ENCODE data around the gene EIF4A3. TPM values are rescaled to one million over a fixed set of nuclear protein-coding genes. Genes with fewer than 3 reads are reported as not detected.

Gene EIF4A3
- total and polyA plus RNA-seq, 9 of the 15 experiments (the other 6 are each of a cell fraction or from before 2014, with no cell fraction given) = 62.7 to 171 (median 127) TPM

GRCh38 chr17:80185968-80186367 is 39.0 kb upstream of the EIF4A3 start:
- Histone ChIP-seq H3K4me3 (no peak overlapping the region), H3K9me1 (ENCODE audit: control insufficient read depth, insufficient read depth, low read length) (no peaks in the 10 kb centered on the region), H3K79me2 (ENCODE audit: control insufficient read depth, insufficient read depth, low read length) (no peaks in the 10 kb centered on the region), H3K9me3 (replicated peaks; ENCODE audit: control insufficient read depth, insufficient read depth, low read depth, low read length) (no peaks in the 10 kb centered on the region; the same call in 1 of the 2 replicates), H3K9ac (ENCODE audit: insufficient read depth in 1 of 2, low read depth in 2 of 2, low read length in 2 of 2) (no peak overlapping the region), H3K27me3 (ENCODE audit: control insufficient read depth in 2 of 2, insufficient read depth in 2 of 2, low read length in 2 of 2) (peaks cover 74 to 95% of the 10 kb centered on the region in 2 experiments), H3K36me3 (ENCODE audit: control insufficient read depth, insufficient read depth, low read length) (no peaks in the 10 kb centered on the region), H4K20me1 (replicated peaks; ENCODE audit: control insufficient read depth, insufficient read depth, low read length) (no peaks in the 10 kb centered on the region), H3K4me1 (replicated peaks in 1 of 2; ENCODE audit: control insufficient read depth in 2 of 2, insufficient read depth in 2 of 2, low read length in 2 of 2) (peaks cover 0 to 25% of the 10 kb centered on the region in 2 experiments; a peak in 3 of 5 replicates), H3K27ac (ENCODE audit: extremely low read depth, low read depth, low read length) (no peak overlapping the region), H3K4me2 (ENCODE audit: insufficient read depth, low read length) (no peak overlapping the region), H2AFZ (ENCODE audit: low read depth, low read length) (no peak overlapping the region)
- no peak for DNase-seq (ENCODE audit: extremely low read depth in 1 of 4, low spot score in 3 of 4)
- CTCF ChIA-PET (ENCODE audit: low intra/inter-chr PET ratio) = no interaction called here
- no TSS peak for BruUV-seq (replicated peaks)
- no peak for FAIRE-seq
- 10% methylated on average over 9 of the region's 9 CpGs for WGBS (ENCODE audit: insufficient coverage, low coverage, missing lambda C conversion rate)
- no peak for ATAC-seq
- intact Hi-C loops (cut with micrococcal nuclease) = loop anchor here (10.0 kb wide), 1 partner anchor 81 kb away; the partner anchor contains the start of gene GAA
- POLR2A ChIA-PET = no interaction called here
- TF ChIP-seq TFE3 (CRISPR knock-in tag; IDR thresholded peaks at IDR 0.05) (no peak), KDM1A (IDR thresholded peaks at IDR 0.05) (no peak)
- in situ Hi-C loops (cut with MboI) = no loop called here

GRCh38 chr17:80184423-80184714 is 37.4 kb upstream of the EIF4A3 start:
- peaks cover 75 to 94% of the 10 kb centered on the region in 2 experiments for H3K27me3 ChIP-seq (ENCODE audit: control insufficient read depth in 2 of 2, insufficient read depth in 2 of 2, low read length in 2 of 2)
- no peaks in the 10 kb centered on the region; the same call in 1 of the 2 replicates for H3K9me3 ChIP-seq (replicated peaks; ENCODE audit: control insufficient read depth, insufficient read depth, low read depth, low read length)
- ChIA-PET POLR2A (interaction anchor here (0.5 to 1.1 kb wide), 5 partner anchors 11 to 134 kb away, joined by 3 to 6 read pairs (median 3); no protein-coding TSS in a partner anchor), CTCF (ENCODE audit: low intra/inter-chr PET ratio) (no interaction called here)
- H3K9me1 ChIP-seq (ENCODE audit: control insufficient read depth, insufficient read depth, low read length) = no peaks in the 10 kb centered on the region
- 6% methylated on average over 9 of the region's 10 CpGs for WGBS (ENCODE audit: insufficient coverage, low coverage, missing lambda C conversion rate)
- peaks cover 0 to 24% of the 10 kb centered on the region in 2 experiments; a peak in 3 of 5 replicates for H3K4me1 ChIP-seq (replicated peaks in 1 of 2; ENCODE audit: control insufficient read depth in 2 of 2, insufficient read depth in 2 of 2, low read length in 2 of 2)
- in situ Hi-C loops (cut with MboI) (no loop called here), intact Hi-C loops (cut with micrococcal nuclease) (loop anchor here (10.0 kb wide), 1 partner anchor 80 kb away; the partner anchor contains the start of gene GAA)
- H3K79me2 ChIP-seq (ENCODE audit: control insufficient read depth, insufficient read depth, low read length) = no peaks in the 10 kb centered on the region
- no TSS peak for BruUV-seq (replicated peaks)
- no peak overlapping the region for H3K4me2 ChIP-seq (ENCODE audit: insufficient read depth, low read length)
- no peak overlapping the region for H2AFZ ChIP-seq (ENCODE audit: low read depth, low read length)
- H3K9ac ChIP-seq (ENCODE audit: insufficient read depth in 1 of 2, low read depth in 2 of 2, low read length in 2 of 2) = no peak overlapping the region
- DNase-seq (ENCODE audit: extremely low read depth in 1 of 4, low spot score in 3 of 4) (no peak), ATAC-seq (no peak), FAIRE-seq (no peak)
- H4K20me1 ChIP-seq (replicated peaks; ENCODE audit: control insufficient read depth, insufficient read depth, low read length) = no peaks in the 10 kb centered on the region; the same call in 1 of the 2 replicates
- H3K36me3 ChIP-seq (ENCODE audit: control insufficient read depth, insufficient read depth, low read length) = no peaks in the 10 kb centered on the region
- TF ChIP-seq CHD4 (IDR thresholded peaks at IDR 0.05; ENCODE audit: insufficient read depth, insufficient replicate concordance, low read depth, low read length, poor library complexity, severe bottlenecking) (no peak), SRSF7 (optimal IDR thresholded peaks at IDR 0.05; ENCODE audit: low read depth, low read length) (no peak)
- H3K4me3 ChIP-seq = no peak overlapping the region
- H3K27ac ChIP-seq (ENCODE audit: extremely low read depth, low read depth, low read length) = no peak overlapping the region
